Keratinocyte (primary cell): ENCODE data around the gene ZNF106. TPM values are rescaled to one million over a fixed set of nuclear protein-coding genes. Genes with fewer than 3 reads are reported as not detected.

ENCODE experiments used
- DNase-seq: peaks from one replicate; pipeline ENCODE4 v3.0.0-alpha.2; 2011; ENCODE audit warnings: low read depth, missing footprints, low spot score
- FAIRE-seq: peaks from 2 replicates; lab custom pipeline; 2011; peaks lifted over from hg19 to GRCh38; lab: Jason Lieb, UNC
- H2AFZ ChIP-seq: 2 replicates; pipeline ENCODE4 v1.6.0; 2012; ENCODE audit warnings: low read length, control low read depth, inconsistent platforms; ENCODE audit not compliant: control insufficient read depth
- H3K27ac ChIP-seq: 2 replicates; pipeline ENCODE4 v1.5.1; 2011; ENCODE audit warnings: low read length; ENCODE audit not compliant: control insufficient read depth, insufficient read depth
- H3K27me3 ChIP-seq: 3 replicates; pipeline ENCODE4 v1.6.0; 2011; ENCODE audit warnings: low read length; ENCODE audit not compliant: control insufficient read depth, insufficient read depth; ENCODE audit errors: extremely low read depth
- H3K36me3 ChIP-seq, 2 experiments: 2 replicates in 1 of 2; 3 replicates in 1 of 2; pipeline ENCODE4 v1.5.1; 2011; ENCODE audit warnings: low read length in 2 of 2, mild to moderate bottlenecking in 1 of 2; ENCODE audit not compliant: control insufficient read depth in 2 of 2, insufficient read depth in 2 of 2; ENCODE audit errors: extremely low read depth in 1 of 2
- H3K4me1 ChIP-seq: 3 replicates; pipeline ENCODE4 v1.5.1; 2011; ENCODE audit warnings: low read length; ENCODE audit not compliant: control insufficient read depth, insufficient read depth; ENCODE audit errors: extremely low read depth
- H3K4me2 ChIP-seq: 3 replicates; pipeline ENCODE4 v1.6.0; 2011; ENCODE audit warnings: low read depth, low read length; ENCODE audit not compliant: control insufficient read depth, insufficient read depth; ENCODE audit errors: extremely low read depth
- H3K4me3 ChIP-seq, 3 experiments: fragments of 200-600 bp in 1 of 3; sonication (generic) in 1 of 3; 2 replicates in 2 of 3; 3 replicates in 1 of 3; pipeline ENCODE4 v1.5.1; 2011 to 2016; ENCODE audit warnings: low read length in 3 of 3, mild to moderate bottlenecking in 3 of 3, control low read depth in 2 of 3, inconsistent platforms in 1 of 3, low read depth in 1 of 3, mixed read lengths in 1 of 3, mixed run types in 1 of 3, moderate library complexity in 1 of 3; ENCODE audit not compliant: control insufficient read depth in 2 of 3, insufficient read depth in 2 of 3; ENCODE audit errors: extremely low read depth in 1 of 3
- H3K79me2 ChIP-seq: 2 replicates; pipeline ENCODE4 v1.6.0; 2012; ENCODE audit warnings: low read length; ENCODE audit not compliant: control insufficient read depth, insufficient read depth
- H3K9ac ChIP-seq: 3 replicates; pipeline ENCODE4 v1.6.0; 2011; ENCODE audit warnings: low read length; ENCODE audit not compliant: control insufficient read depth, insufficient read depth; ENCODE audit errors: extremely low read depth
- H3K9me1 ChIP-seq: 3 replicates; pipeline ENCODE4 v1.6.0; 2011; ENCODE audit warnings: low read length; ENCODE audit not compliant: control insufficient read depth, insufficient read depth; ENCODE audit errors: extremely low read depth
- H3K9me3 ChIP-seq: 2 replicates; pipeline ENCODE4 v1.5.1; 2012; ENCODE audit warnings: low read depth, low read length; ENCODE audit not compliant: control insufficient read depth
- H4K20me1 ChIP-seq: 3 replicates; pipeline ENCODE4 v1.6.0; 2011; ENCODE audit warnings: low read length; ENCODE audit not compliant: control insufficient read depth, insufficient read depth; ENCODE audit errors: extremely low read depth
- EZH2 ChIP-seq: IDR thresholded peaks from one replicate; pipeline ENCODE4 v1.6.1; 2012; ENCODE audit warnings: inconsistent platforms, mild to moderate bottlenecking, low read length, moderate library complexity
- dilution Hi-C: fragments of 300-500 bp; cut with MboI; formaldehyde crosslinking; loops from one replicate; pipeline ENCODE4 v1.7.0; 2020; ENCODE audit warnings: low sequenced_read_pairs; ENCODE audit not compliant: extremely low pct_ligation_motif_present
- polyA plus RNA-seq, 5 experiments: library from polyadenylated mRNA; depleted of rRNA in 3 of 5; stranded (reverse) in 3 of 5; stranded (forward) in 1 of 5; unstranded in 1 of 5; fragments of >200 nt; gene quantifications; 1 replicate in 1 of 5; 2 replicates in 3 of 5; 3 replicates in 1 of 5; pipeline versions ENCODE4 v1.2.1 to v1.2.3, GENCODE V29; 2011 to 2012; ENCODE audit warnings: missing spikeins in 2 of 5, low read depth in 1 of 5, low replicate concordance in 1 of 5
- TF ChIP-seq, protein P1 (sequence below), 3 experiments: IDR thresholded peaks in 1 of 3; conservative IDR thresholded peaks in 1 of 3; optimal IDR thresholded peaks in 1 of 3; 2 replicates in 2 of 3; 3 replicates in 1 of 3; pipeline versions ENCODE3 to v1.5.1; 2011; ENCODE audit warnings: low read length in 3 of 3, mild to moderate bottlenecking in 3 of 3, moderate library complexity in 2 of 3, control low read depth in 1 of 3, inconsistent platforms in 1 of 3; ENCODE audit not compliant: insufficient read depth in 2 of 3; ENCODE audit errors: extremely low read depth in 1 of 3

The ZNF106 gene
- polyA plus RNA-seq, 1 donor (not counting 4 experiments of a cell fraction or from before 2014, with no cell fraction given) = 24.6 TPM

GRCh38 chr15:42456531-42456930, 34.4 kb downstream of the ZNF106 start:
- no peak for FAIRE-seq

DNA sequence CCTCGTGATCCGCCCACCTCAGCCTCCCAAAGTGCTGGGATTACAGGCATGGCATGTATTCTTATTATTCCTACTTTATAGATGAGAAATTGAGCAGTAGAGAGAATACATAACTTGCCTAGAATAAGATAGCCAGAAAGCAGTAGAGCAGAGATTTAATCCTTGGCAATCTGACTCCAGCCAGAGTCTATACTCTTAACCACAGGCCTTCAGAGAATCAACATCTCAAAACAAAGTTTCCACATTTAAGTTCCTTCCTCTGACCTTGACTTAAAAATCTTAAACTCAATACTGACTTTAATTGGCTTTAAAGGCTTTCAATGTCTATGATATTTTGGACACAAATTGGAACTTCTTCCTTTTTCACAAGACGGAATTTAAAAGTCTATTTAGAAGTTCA, 37.1 kb downstream of the ZNF106 start:
- no peak for FAIRE-seq
- no peak overlapping the region for H3K4me3 ChIP-seq
- no peak for TF ChIP-seq EZH2
- TF ChIP-seq, protein P1, sequence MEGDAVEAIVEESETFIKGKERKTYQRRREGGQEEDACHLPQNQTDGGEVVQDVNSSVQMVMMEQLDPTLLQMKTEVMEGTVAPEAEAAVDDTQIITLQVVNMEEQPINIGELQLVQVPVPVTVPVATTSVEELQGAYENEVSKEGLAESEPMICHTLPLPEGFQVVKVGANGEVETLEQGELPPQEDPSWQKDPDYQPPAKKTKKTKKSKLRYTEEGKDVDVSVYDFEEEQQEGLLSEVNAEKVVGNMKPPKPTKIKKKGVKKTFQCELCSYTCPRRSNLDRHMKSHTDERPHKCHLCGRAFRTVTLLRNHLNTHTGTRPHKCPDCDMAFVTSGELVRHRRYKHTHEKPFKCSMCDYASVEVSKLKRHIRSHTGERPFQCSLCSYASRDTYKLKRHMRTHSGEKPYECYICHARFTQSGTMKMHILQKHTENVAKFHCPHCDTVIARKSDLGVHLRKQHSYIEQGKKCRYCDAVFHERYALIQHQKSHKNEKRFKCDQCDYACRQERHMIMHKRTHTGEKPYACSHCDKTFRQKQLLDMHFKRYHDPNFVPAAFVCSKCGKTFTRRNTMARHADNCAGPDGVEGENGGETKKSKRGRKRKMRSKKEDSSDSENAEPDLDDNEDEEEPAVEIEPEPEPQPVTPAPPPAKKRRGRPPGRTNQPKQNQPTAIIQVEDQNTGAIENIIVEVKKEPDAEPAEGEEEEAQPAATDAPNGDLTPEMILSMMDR (optimal IDR thresholded peaks at IDR 0.05 in 1 of 3, IDR thresholded peaks at IDR 0.05 in 1 of 3, conservative IDR thresholded peaks at IDR 0.05 in 1 of 3; ENCODE audit: extremely low read depth in 1 of 3, insufficient read depth in 2 of 3, low read length in 3 of 3) = no peak
- H2AFZ ChIP-seq = no peak overlapping the region
- H3K27me3 ChIP-seq = no peaks in the 10 kb centered on the region
- peaks cover 3 to 17% of the 10 kb centered on the region in 2 experiments for H3K36me3 ChIP-seq
- peaks cover 10% of the 10 kb centered on the region for H3K4me1 ChIP-seq
- dilution Hi-C loops = no loop called here
- H3K9me1 ChIP-seq = no peaks in the 10 kb centered on the region
- no peak for DNase-seq
- no peak overlapping the region for H3K9ac ChIP-seq
- H3K79me2 ChIP-seq = no peaks in the 10 kb centered on the region
- H3K27ac ChIP-seq = no peak overlapping the region
- no peak overlapping the region for H3K4me2 ChIP-seq
- no peaks in the 10 kb centered on the region for H3K9me3 ChIP-seq
- no peaks in the 10 kb centered on the region for H4K20me1 ChIP-seq

More at GRCh38 chr15:42456531-42456930, 34.4 kb downstream of the ZNF106 start:
- peaks cover 10% of the 10 kb centered on the region for H3K4me1 ChIP-seq
- no peaks in the 10 kb centered on the region for H3K9me3 ChIP-seq
- H3K79me2 ChIP-seq = peaks cover 8% of the 10 kb centered on the region
- TF ChIP-seq, protein P1 (optimal IDR thresholded peaks at IDR 0.05 in 1 of 3, IDR thresholded peaks at IDR 0.05 in 1 of 3, conservative IDR thresholded peaks at IDR 0.05 in 1 of 3; ENCODE audit: extremely low read depth in 1 of 3, insufficient read depth in 2 of 3, low read length in 3 of 3) = no peak
- TF ChIP-seq EZH2 = no peak
- no peak overlapping the region for H3K27ac ChIP-seq
- no peak for DNase-seq
- H3K36me3 ChIP-seq = peaks cover 3% of the 10 kb centered on the region in 2 experiments
- dilution Hi-C loops = no loop called here
- H3K9ac ChIP-seq = no peak overlapping the region
- H3K9me1 ChIP-seq = no peaks in the 10 kb centered on the region
- H2AFZ ChIP-seq = no peak overlapping the region
- no peaks in the 10 kb centered on the region for H3K27me3 ChIP-seq
- no peak overlapping the region for H3K4me2 ChIP-seq
- no peaks in the 10 kb centered on the region for H4K20me1 ChIP-seq
- H3K4me3 ChIP-seq = no peak overlapping the region
